GM10847 (cell line): Measurements from ENCODE around the gene TGM2.

Experiments
- POLR2A ChIP-seq: IDR thresholded peaks from 2 replicates; pipeline ENCODE4 v1.6.1; 2011; ENCODE audit not compliant: insufficient read length; ENCODE audit errors: extremely low read depth

The TGM2 gene

GRCh38 chr20:38130687-38131587 lies 34.1 kb downstream of the TGM2 start:
- no peak for TF ChIP-seq POLR2A

GRCh38 chr20:38129893-38130609 lies 35.0 kb downstream of the TGM2 start:
- TF ChIP-seq POLR2A: no peak

GRCh38 chr20:38129248-38129865 lies 35.7 kb downstream of the TGM2 start:
- no peak for TF ChIP-seq POLR2A

- no peak for TF ChIP-seq POLR2A
These were observed 36.4 kb downstream of the TGM2 start for GRCh38 chr20:38128691-38129090.

- TF ChIP-seq POLR2A: no peak
These were observed 37.0 kb downstream of the TGM2 start for GRCh38 chr20:38127920-38128528.

- TF ChIP-seq POLR2A: no peak
These were observed 38.0 kb downstream of the TGM2 start for GRCh38 chr20:38126932-38127621.

GRCh38 chr20:38126146-38126921 lies 38.7 kb downstream of the TGM2 start:
- no peak for TF ChIP-seq POLR2A

- TF ChIP-seq POLR2A: no peak
These were observed 39.7 kb downstream of the TGM2 start for GRCh38 chr20:38125157-38126056.

- no peak for TF ChIP-seq POLR2A
These were observed 42.0 kb downstream of the TGM2 start for GRCh38 chr20:38123021-38123587.

- TF ChIP-seq POLR2A: no peak
These were observed 43.3 kb downstream of the TGM2 start for GRCh38 chr20:38121741-38122140.

- TF ChIP-seq POLR2A: no peak
These were observed 44.5 kb downstream of the TGM2 start for GRCh38 chr20:38120625-38120988.

GRCh38 chr20:38119446-38119845 lies 45.6 kb downstream of the TGM2 start:
- TF ChIP-seq POLR2A: no peak

GRCh38 chr20:38117635-38118034 lies 47.4 kb downstream of the TGM2 start:
- no peak for TF ChIP-seq POLR2A

- no peak for TF ChIP-seq POLR2A
These were observed 47.9 kb downstream of the TGM2 start for GRCh38 chr20:38117205-38117604.
